ENCODE measurements around the gene RPS15. TPM values are rescaled to one million over a fixed set of nuclear protein-coding genes. Genes with fewer than 3 reads are reported as not detected.

The RPS15 gene
- total and polyA plus RNA-seq, 2 of the 13 experiments (the other 11 are each of a cell fraction or from before 2014, with no cell fraction given): 695 to 1,411 TPM

DNA sequence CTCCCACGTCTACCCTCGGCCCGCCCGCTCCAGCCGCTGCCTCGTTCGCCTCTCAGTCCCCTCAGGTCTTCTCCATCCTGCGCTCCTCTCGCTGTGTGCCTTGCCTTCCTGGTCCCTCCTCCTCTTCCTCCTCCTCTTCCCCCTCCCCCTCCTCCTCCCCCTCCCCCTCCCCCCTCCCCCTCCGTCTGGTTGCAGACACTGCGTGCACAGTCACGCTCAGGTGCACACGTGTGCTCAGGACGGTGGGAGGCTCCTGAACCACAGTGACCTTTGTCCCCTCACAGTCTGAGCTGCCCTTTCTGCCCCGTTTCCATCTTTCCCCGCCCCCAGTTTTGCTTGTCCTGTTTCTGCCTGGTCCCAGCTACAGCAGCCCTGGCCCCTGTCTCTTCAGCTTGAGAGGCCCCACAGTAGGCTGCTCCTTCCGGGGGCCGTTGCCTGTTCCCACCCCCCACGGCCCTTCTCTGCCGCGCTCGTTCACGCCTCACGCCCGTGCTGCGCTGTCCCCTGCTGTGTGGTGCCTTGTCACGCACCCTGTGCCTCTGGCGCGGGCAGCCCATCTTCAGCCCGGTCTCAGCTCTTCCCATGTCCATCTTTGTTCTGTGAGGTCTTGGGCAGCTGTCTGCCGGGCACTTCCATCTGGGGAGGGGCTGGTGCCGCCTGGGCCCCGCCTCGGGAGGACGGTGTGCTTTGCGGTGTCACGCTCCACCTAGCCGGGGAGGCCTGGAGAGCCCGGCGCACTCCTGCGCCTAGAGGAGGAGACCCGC is 13.8 kb upstream of the RPS15 start (continued):
- TF ChIP-seq ZNF446 (CRISPR knock-in tag; IDR thresholded peaks at IDR 0.05) (no peak), ZNF678 (CRISPR knock-in tag; IDR thresholded peaks at IDR 0.05) (no peak), BRD4 (CRISPR knock-in tag; IDR thresholded peaks at IDR 0.05) (no peak), TOPORS (CRISPR knock-in tag; IDR thresholded peaks at IDR 0.05) (no peak), GLMP (CRISPR knock-in tag; IDR thresholded peaks at IDR 0.05; ENCODE audit: borderline replicate concordance) (no peak), NCOA5 (CRISPR knock-in tag; IDR thresholded peaks at IDR 0.05) (no peak), FOXO1 (CRISPR knock-in tag; IDR thresholded peaks at IDR 0.05) (peak; percentile 43; the same call in 1 of the 2 replicates), KMT2A (CRISPR knock-in tag; IDR thresholded peaks at IDR 0.05) (no peak), ZNF468 (CRISPR knock-in tag; IDR thresholded peaks at IDR 0.05) (no peak), ZNF556 (CRISPR knock-in tag; IDR thresholded peaks at IDR 0.05; ENCODE audit: borderline replicate concordance) (peak; percentile 75; the same call in 1 of the 2 replicates), NONO (IDR thresholded peaks at IDR 0.05) (no peak), NONO (CRISPR knock-in tag; conservative IDR thresholded peaks at IDR 0.05) (peak; percentile 55; the same call in 1 of the 2 replicates), SKI (IDR thresholded peaks at IDR 0.05; ENCODE audit: partially characterized antibody) (no peak), ZNF839 (CRISPR knock-in tag; IDR thresholded peaks at IDR 0.05; ENCODE audit: borderline replicate concordance) (peak; percentile 67; the same call in 1 of the 2 replicates), KLF12 (CRISPR knock-in tag; IDR thresholded peaks at IDR 0.05; ENCODE audit: borderline replicate concordance) (no peak), ZNF709 (CRISPR knock-in tag; IDR thresholded peaks at IDR 0.05) (no peak), PITX1 (CRISPR knock-in tag; IDR thresholded peaks at IDR 0.05) (0 out of 2 replicates have a peak, but pooled peaks have one; percentile 24), YEATS4 (CRISPR knock-in tag; IDR thresholded peaks at IDR 0.05; ENCODE audit: borderline replicate concordance) (peak; percentile 42; the same call in 1 of the 2 replicates), ZNF251 (CRISPR knock-in tag; IDR thresholded peaks at IDR 0.05) (no peak), ZNF10 (CRISPR knock-in tag; IDR thresholded peaks at IDR 0.05; ENCODE audit: borderline replicate concordance, low read depth) (no peak), ZSCAN12 (CRISPR knock-in tag; IDR thresholded peaks at IDR 0.05) (no peak), ZNF34 (CRISPR knock-in tag; IDR thresholded peaks at IDR 0.05; ENCODE audit: borderline replicate concordance) (no peak), SYNCRIP (IDR thresholded peaks at IDR 0.05; ENCODE audit: insufficient read depth, low read depth, low read length) (no peak)
- TF ChIP-seq, protein P1, sequence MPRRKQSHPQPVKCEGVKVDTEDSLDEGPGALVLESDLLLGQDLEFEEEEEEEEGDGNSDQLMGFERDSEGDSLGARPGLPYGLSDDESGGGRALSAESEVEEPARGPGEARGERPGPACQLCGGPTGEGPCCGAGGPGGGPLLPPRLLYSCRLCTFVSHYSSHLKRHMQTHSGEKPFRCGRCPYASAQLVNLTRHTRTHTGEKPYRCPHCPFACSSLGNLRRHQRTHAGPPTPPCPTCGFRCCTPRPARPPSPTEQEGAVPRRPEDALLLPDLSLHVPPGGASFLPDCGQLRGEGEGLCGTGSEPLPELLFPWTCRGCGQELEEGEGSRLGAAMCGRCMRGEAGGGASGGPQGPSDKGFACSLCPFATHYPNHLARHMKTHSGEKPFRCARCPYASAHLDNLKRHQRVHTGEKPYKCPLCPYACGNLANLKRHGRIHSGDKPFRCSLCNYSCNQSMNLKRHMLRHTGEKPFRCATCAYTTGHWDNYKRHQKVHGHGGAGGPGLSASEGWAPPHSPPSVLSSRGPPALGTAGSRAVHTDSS (CRISPR knock-in tag; conservative IDR thresholded peaks at IDR 0.05): no peak
- TF ChIP-seq, protein P2, sequence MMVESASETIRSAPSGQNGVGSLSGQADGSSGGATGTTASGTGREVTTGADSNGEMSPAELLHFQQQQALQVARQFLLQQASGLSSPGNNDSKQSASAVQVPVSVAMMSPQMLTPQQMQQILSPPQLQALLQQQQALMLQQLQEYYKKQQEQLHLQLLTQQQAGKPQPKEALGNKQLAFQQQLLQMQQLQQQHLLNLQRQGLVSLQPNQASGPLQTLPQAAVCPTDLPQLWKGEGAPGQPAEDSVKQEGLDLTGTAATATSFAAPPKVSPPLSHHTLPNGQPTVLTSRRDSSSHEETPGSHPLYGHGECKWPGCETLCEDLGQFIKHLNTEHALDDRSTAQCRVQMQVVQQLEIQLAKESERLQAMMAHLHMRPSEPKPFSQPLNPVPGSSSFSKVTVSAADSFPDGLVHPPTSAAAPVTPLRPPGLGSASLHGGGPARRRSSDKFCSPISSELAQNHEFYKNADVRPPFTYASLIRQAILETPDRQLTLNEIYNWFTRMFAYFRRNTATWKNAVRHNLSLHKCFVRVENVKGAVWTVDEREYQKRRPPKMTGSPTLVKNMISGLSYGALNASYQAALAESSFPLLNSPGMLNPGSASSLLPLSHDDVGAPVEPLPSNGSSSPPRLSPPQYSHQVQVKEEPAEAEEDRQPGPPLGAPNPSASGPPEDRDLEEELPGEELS (CRISPR knock-in tag; IDR thresholded peaks at IDR 0.05): 0 out of 2 replicates have a peak, but pooled peaks have one; percentile 12
- TF ChIP-seq, protein P3, sequence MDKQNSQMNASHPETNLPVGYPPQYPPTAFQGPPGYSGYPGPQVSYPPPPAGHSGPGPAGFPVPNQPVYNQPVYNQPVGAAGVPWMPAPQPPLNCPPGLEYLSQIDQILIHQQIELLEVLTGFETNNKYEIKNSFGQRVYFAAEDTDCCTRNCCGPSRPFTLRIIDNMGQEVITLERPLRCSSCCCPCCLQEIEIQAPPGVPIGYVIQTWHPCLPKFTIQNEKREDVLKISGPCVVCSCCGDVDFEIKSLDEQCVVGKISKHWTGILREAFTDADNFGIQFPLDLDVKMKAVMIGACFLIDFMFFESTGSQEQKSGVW (CRISPR knock-in tag; IDR thresholded peaks at IDR 0.05; ENCODE audit: borderline replicate concordance): no peak
